ENCODE data around the gene HBG1. TPM values are rescaled to one million over a fixed set of nuclear protein-coding genes. Genes with fewer than 3 reads are reported as not detected.

HBG1 gene
- total and polyA plus RNA-seq, 4 experiments from 2014 or later, result not detected

GRCh38 chr11:5224538-5225479 is 24.8 kb downstream of the HBG1 start:
- H3K9me3 Mint-ChIP-seq, result peaks cover 0 to 4% (median 0%) of the 10 kb centered on the region in 8 donors
- intact Hi-C loops (cut with micrococcal nuclease), result no loop called here
- H3K4me1 ChIP-seq (ENCODE audit: insufficient read depth, low read length), result no peaks in the 10 kb centered on the region
- H3K27me3 Mint-ChIP-seq, result peaks cover 1 to 2% of the 10 kb centered on the region in 2 donors
- H3K27ac Mint-ChIP-seq, result no peak overlapping the region
- no peaks in the 10 kb centered on the region for H3K4me1 Mint-ChIP-seq
- H3K4me3 Mint-ChIP-seq, result no peak overlapping the region
- H3K36me3 Mint-ChIP-seq, result no peaks in the 10 kb centered on the region
- H3K36me3 ChIP-seq (ENCODE audit: insufficient read depth, low read length), result no peaks in the 10 kb centered on the region
- ChIA-PET POLR2A (ENCODE audit: partially characterized antibody) (no interaction called here), CTCF (ENCODE audit: partially characterized antibody) (no interaction called here)
- no peak for DNase-seq
- no peaks in the 10 kb centered on the region for H3K9me3 ChIP-seq (ENCODE audit: control insufficient read depth in 1 of 2, low read length in 2 of 2)
- no peak overlapping the region for H3K27ac ChIP-seq (ENCODE audit: low read depth, low read length)
- no peak overlapping the region for H3K4me3 ChIP-seq (ENCODE audit: low read length in 2 of 2)
- no peaks in the 10 kb centered on the region for H3K27me3 ChIP-seq (ENCODE audit: insufficient read depth, low read length)

GRCh38 chr11:5223686-5224085 is 26.0 kb downstream of the HBG1 start:
- H3K9me3 ChIP-seq (ENCODE audit: control insufficient read depth in 1 of 2, low read length in 2 of 2), result no peaks in the 10 kb centered on the region
- H3K9me3 Mint-ChIP-seq, result peaks cover 0 to 6% (median 0%) of the 10 kb centered on the region in 8 donors
- ChIA-PET POLR2A (ENCODE audit: partially characterized antibody) (no interaction called here), CTCF (ENCODE audit: partially characterized antibody) (no interaction called here)
- peaks cover 1 to 2% of the 10 kb centered on the region in 2 donors for H3K27me3 Mint-ChIP-seq
- H3K36me3 ChIP-seq (ENCODE audit: insufficient read depth, low read length), result no peaks in the 10 kb centered on the region
- no peaks in the 10 kb centered on the region for H3K36me3 Mint-ChIP-seq
- H3K4me1 Mint-ChIP-seq, result no peaks in the 10 kb centered on the region
- no peaks in the 10 kb centered on the region for H3K4me1 ChIP-seq (ENCODE audit: insufficient read depth, low read length)
- no peak overlapping the region for H3K27ac ChIP-seq (ENCODE audit: low read depth, low read length)
- H3K4me3 ChIP-seq (ENCODE audit: low read length in 2 of 2), result no peak overlapping the region
- H3K27ac Mint-ChIP-seq, result no peak overlapping the region
- no peaks in the 10 kb centered on the region for H3K27me3 ChIP-seq (ENCODE audit: insufficient read depth, low read length)
- DNase-seq, result no peak
- intact Hi-C loops (cut with micrococcal nuclease), result no loop called here
- no peak overlapping the region for H3K4me3 Mint-ChIP-seq

GRCh38 chr11:5223146-5223545 is 26.5 kb downstream of the HBG1 start:
- H3K4me1 Mint-ChIP-seq, result no peaks in the 10 kb centered on the region
- Histone ChIP-seq H3K27me3 (ENCODE audit: insufficient read depth, low read length) (no peaks in the 10 kb centered on the region), H3K27ac (ENCODE audit: low read depth, low read length) (no peak overlapping the region), H3K4me3 (ENCODE audit: low read length in 2 of 2) (no peak overlapping the region), H3K4me1 (ENCODE audit: insufficient read depth, low read length) (no peaks in the 10 kb centered on the region), H3K36me3 (ENCODE audit: insufficient read depth, low read length) (no peaks in the 10 kb centered on the region), H3K9me3 (ENCODE audit: control insufficient read depth in 1 of 2, low read length in 2 of 2) (no peaks in the 10 kb centered on the region)
- H3K27ac Mint-ChIP-seq, result no peak overlapping the region
- no peak overlapping the region for H3K4me3 Mint-ChIP-seq
- H3K27me3 Mint-ChIP-seq, result peaks cover 1 to 2% of the 10 kb centered on the region in 2 donors
- intact Hi-C loops (cut with micrococcal nuclease), result no loop called here
- H3K9me3 Mint-ChIP-seq, result peaks cover 0 to 6% (median 0%) of the 10 kb centered on the region in 8 donors
- DNase-seq, result no peak
- CTCF ChIA-PET (ENCODE audit: partially characterized antibody), result no interaction called here
- no peaks in the 10 kb centered on the region for H3K36me3 Mint-ChIP-seq
- POLR2A ChIA-PET (ENCODE audit: partially characterized antibody), result no interaction called here

GRCh38 chr11:5210376-5210885 is 39.2 kb downstream of the HBG1 start:
- no peaks in the 10 kb centered on the region for H3K27me3 ChIP-seq (ENCODE audit: insufficient read depth, low read length)
- H3K36me3 Mint-ChIP-seq, result no peaks in the 10 kb centered on the region
- intact Hi-C loops (cut with micrococcal nuclease), result no loop called here
- no peaks in the 10 kb centered on the region for H3K4me1 ChIP-seq (ENCODE audit: insufficient read depth, low read length)
- ChIA-PET POLR2A (ENCODE audit: partially characterized antibody) (no interaction called here), CTCF (ENCODE audit: partially characterized antibody) (no interaction called here)
- no peaks in the 10 kb centered on the region for H3K9me3 ChIP-seq (ENCODE audit: control insufficient read depth in 1 of 2, low read length in 2 of 2)
- DNase-seq, result no peak
- H3K9me3 Mint-ChIP-seq, result peaks cover 0 to 9% (median 0%) of the 10 kb centered on the region in 8 donors
- no peak overlapping the region for H3K27ac ChIP-seq (ENCODE audit: low read depth, low read length)
- H3K36me3 ChIP-seq (ENCODE audit: insufficient read depth, low read length), result no peaks in the 10 kb centered on the region
- H3K4me3 Mint-ChIP-seq, result no peak overlapping the region
- H3K4me1 Mint-ChIP-seq, result no peaks in the 10 kb centered on the region
- H3K4me3 ChIP-seq (ENCODE audit: low read length in 2 of 2), result no peak overlapping the region
- H3K27me3 Mint-ChIP-seq, result peaks cover 0 to 2% of the 10 kb centered on the region in 2 donors
- no peak overlapping the region for H3K27ac Mint-ChIP-seq

DNA sequence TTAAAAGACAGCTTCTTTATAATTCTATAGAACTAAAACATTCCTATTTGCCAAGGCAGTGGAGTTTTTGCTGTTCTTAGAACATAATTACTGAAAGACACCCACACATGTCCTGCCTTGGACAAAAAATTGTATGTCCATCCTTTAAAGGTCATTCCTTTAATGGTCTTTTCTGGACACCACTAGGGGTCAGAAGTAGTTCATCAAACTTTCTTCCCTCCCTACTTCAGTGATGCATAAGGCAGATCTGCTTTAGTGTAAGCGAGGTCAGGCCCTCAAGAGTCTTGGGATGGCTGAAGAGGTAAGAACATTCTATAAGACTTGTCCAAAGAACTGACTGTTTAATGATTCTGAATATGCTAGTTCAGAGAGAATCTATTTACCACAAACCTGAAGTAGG is 44.9 kb downstream of the HBG1 start:
- Histone ChIP-seq H3K9me3 (ENCODE audit: control insufficient read depth in 1 of 2, low read length in 2 of 2) (no peaks in the 10 kb centered on the region), H3K27ac (ENCODE audit: low read depth, low read length) (no peak overlapping the region), H3K4me1 (ENCODE audit: insufficient read depth, low read length) (no peaks in the 10 kb centered on the region), H3K36me3 (ENCODE audit: insufficient read depth, low read length) (no peaks in the 10 kb centered on the region), H3K4me3 (ENCODE audit: low read length in 2 of 2) (no peak overlapping the region), H3K27me3 (ENCODE audit: insufficient read depth, low read length) (no peaks in the 10 kb centered on the region)
- no peaks in the 10 kb centered on the region for H3K4me1 Mint-ChIP-seq
- CTCF ChIA-PET (ENCODE audit: partially characterized antibody), result no interaction called here
- intact Hi-C loops (cut with micrococcal nuclease), result no loop called here
- no peak overlapping the region for H3K27ac Mint-ChIP-seq
- H3K27me3 Mint-ChIP-seq, result peaks cover 0 to 2% of the 10 kb centered on the region in 2 donors
- no peak overlapping the region for H3K4me3 Mint-ChIP-seq
- no peak for DNase-seq
- H3K9me3 Mint-ChIP-seq, result no peaks in the 10 kb centered on the region
- POLR2A ChIA-PET (ENCODE audit: partially characterized antibody), result no interaction called here
- no peaks in the 10 kb centered on the region for H3K36me3 Mint-ChIP-seq

DNA sequence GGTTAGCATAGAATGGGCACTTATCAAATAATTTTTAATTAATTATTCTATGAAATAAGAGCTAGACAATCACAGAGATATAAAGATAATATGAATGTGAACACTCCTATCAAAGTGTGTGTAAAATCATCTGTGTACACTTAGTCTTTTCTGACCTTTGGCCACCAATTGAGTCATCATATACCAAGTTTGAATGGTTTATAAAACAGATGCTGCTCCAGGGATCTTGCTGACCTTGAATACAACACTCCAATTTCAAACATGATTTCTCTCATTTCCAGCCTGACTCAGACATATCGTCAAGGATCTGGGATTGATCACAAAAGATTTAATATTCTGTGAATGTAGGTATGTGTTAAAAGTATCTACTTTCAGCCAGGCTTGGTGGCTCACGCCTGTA is 46.3 kb downstream of the HBG1 start:
- no peak overlapping the region for H3K4me3 Mint-ChIP-seq
- POLR2A ChIA-PET (ENCODE audit: partially characterized antibody), result no interaction called here

DNA sequence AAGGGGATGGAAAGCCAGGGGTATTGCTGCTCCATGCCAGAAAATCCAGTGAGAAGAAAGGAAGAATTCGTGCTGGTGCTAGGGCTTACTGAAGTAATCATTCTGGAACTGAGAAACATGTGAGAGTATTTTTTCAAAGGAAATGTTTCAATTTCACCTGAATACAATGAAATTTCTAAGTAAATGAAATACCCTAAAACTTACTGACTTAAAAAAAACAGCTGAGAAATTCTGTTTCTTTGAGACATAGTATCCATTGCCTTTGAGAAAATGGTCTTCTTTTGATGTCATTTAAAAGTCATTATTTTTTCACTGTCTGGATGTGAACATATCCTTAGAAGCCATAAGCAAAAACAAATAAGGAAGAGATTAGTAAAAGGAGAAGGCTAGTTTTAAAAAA is 49.1 kb downstream of the HBG1 start, which contains the start of gene OR51V1:
Gene OR51V1 (minus strand): TSS at position 101 of the 400 bp plus-strand sequence. CDS start 0 bp downstream, at position 101.
- Histone ChIP-seq H3K9me3 (ENCODE audit: control insufficient read depth in 1 of 2, low read length in 2 of 2) (no peaks in the 10 kb centered on the region), H3K4me3 (ENCODE audit: low read length in 2 of 2) (no peak within 1 kb of the TSS), H3K4me1 (ENCODE audit: insufficient read depth, low read length) (no peaks in the 10 kb centered on the region), H3K27me3 (ENCODE audit: insufficient read depth, low read length) (no peaks in the 10 kb centered on the region), H3K36me3 (ENCODE audit: insufficient read depth, low read length) (no peaks in the 10 kb centered on the region), H3K27ac (ENCODE audit: low read depth, low read length) (no peak within 1 kb of the TSS)
- no peak within 1 kb of the TSS for H3K27ac Mint-ChIP-seq
- no peaks in the 10 kb centered on the region for H3K36me3 Mint-ChIP-seq
- H3K9me3 Mint-ChIP-seq, result no peaks in the 10 kb centered on the region
- intact Hi-C loops (cut with micrococcal nuclease), result no loop called here
- H3K27me3 Mint-ChIP-seq, result no peaks in the 10 kb centered on the region
- no peak for DNase-seq
- POLR2A ChIA-PET (ENCODE audit: partially characterized antibody), result no interaction called here
- CTCF ChIA-PET (ENCODE audit: partially characterized antibody), result no interaction called here
- no peaks in the 10 kb centered on the region for H3K4me1 Mint-ChIP-seq
- no peak within 1 kb of the TSS for H3K4me3 Mint-ChIP-seq

More for the DNA sequence above, 46.3 kb downstream of the HBG1 start:
- no peaks in the 10 kb centered on the region for H3K36me3 ChIP-seq (ENCODE audit: insufficient read depth, low read length)
- H3K36me3 Mint-ChIP-seq, result no peaks in the 10 kb centered on the region
- H3K27ac ChIP-seq (ENCODE audit: low read depth, low read length), result no peak overlapping the region
- H3K27ac Mint-ChIP-seq, result no peak overlapping the region
- no peaks in the 10 kb centered on the region for H3K9me3 Mint-ChIP-seq
- DNase-seq, result no peak
- CTCF ChIA-PET (ENCODE audit: partially characterized antibody), result no interaction called here
- H3K27me3 Mint-ChIP-seq, result peaks cover 0 to 2% of the 10 kb centered on the region in 2 donors
- no peaks in the 10 kb centered on the region for H3K4me1 ChIP-seq (ENCODE audit: insufficient read depth, low read length)
- no peaks in the 10 kb centered on the region for H3K27me3 ChIP-seq (ENCODE audit: insufficient read depth, low read length)
- H3K4me1 Mint-ChIP-seq, result no peaks in the 10 kb centered on the region
- H3K4me3 ChIP-seq (ENCODE audit: low read length in 2 of 2), result no peak overlapping the region
- no peaks in the 10 kb centered on the region for H3K9me3 ChIP-seq (ENCODE audit: control insufficient read depth in 1 of 2, low read length in 2 of 2)
- intact Hi-C loops (cut with micrococcal nuclease), result no loop called here
